Activated CD4-positive, alpha-beta T cell treated with anti-CD3 and anti-CD28 coated beads, Interleukin-2, amount 50 U/mL, for 1 hour (primary cell): ENCODE results near the gene GDPD4.
"Not testable (repeated sequence)": the region's sequence is repeated elsewhere in the genome, so short reads cannot be mapped to it uniquely, and the experiment has no call there.

Experiments used
- DNase-seq: peaks from one replicate; pipeline ENCODE4 v3.0.0-alpha.2; 2020

The GDPD4 gene

GRCh38 chr11:77301510-77301909 is at the start of gene GDPD4:
Gene GDPD4 (minus strand): TSS chr11:77301686. CDS start chr11:77285137, 16,549 bp downstream.
- DNase-seq: no peak

- DNase-seq: no peak
Observed at GRCh38 chr11:77347948-77348347, 46.5 kb upstream of the GDPD4 start.

GRCh38 chr11:77346906-77347603 is 45.6 kb upstream of the GDPD4 start:
- no peak for DNase-seq

- no peak for DNase-seq
Observed at GRCh38 chr11:77345621-77346020, 44.1 kb upstream of the GDPD4 start.

GRCh38 chr11:77340501-77340900 is 39.0 kb upstream of the GDPD4 start:
- no peak for DNase-seq

- no peak for DNase-seq
Observed at GRCh38 chr11:77332259-77332658, 30.8 kb upstream of the GDPD4 start.

GRCh38 chr11:77325159-77325558 is 23.7 kb upstream of the GDPD4 start:
- no peak for DNase-seq

- DNase-seq: no peak
Observed at GRCh38 chr11:77324508-77324907, 23.0 kb upstream of the GDPD4 start.

- DNase-seq: no peak
Observed at GRCh38 chr11:77322926-77323590, 21.6 kb upstream of the GDPD4 start.

- DNase-seq: no peak
Observed at GRCh38 chr11:77322506-77322905, 21.0 kb upstream of the GDPD4 start.

- no peak for DNase-seq
Observed at GRCh38 chr11:77320351-77320750, 18.9 kb upstream of the GDPD4 start.

- DNase-seq: no peak
Observed at GRCh38 chr11:77318600-77318999, 17.1 kb upstream of the GDPD4 start.

- DNase-seq: no peak
Observed at GRCh38 chr11:77316733-77317342, 15.4 kb upstream of the GDPD4 start.

GRCh38 chr11:77312107-77312506 is 10.6 kb upstream of the GDPD4 start:
- DNase-seq: no peak

- DNase-seq: no peak
Observed at GRCh38 chr11:77311701-77312100, 10.2 kb upstream of the GDPD4 start.

GRCh38 chr11:77310721-77311120 is 9.2 kb upstream of the GDPD4 start:
- no peak for DNase-seq

- DNase-seq: no peak
Observed at GRCh38 chr11:77309401-77310085, 8.1 kb upstream of the GDPD4 start.

GRCh38 chr11:77308838-77309237 is 7.4 kb upstream of the GDPD4 start:
- DNase-seq: no peak

- DNase-seq: no peak
Observed at GRCh38 chr11:77303328-77303727, 1.8 kb upstream of the GDPD4 start.

GRCh38 chr11:77302752-77303151 is 1.3 kb upstream of the GDPD4 start:
- DNase-seq: no peak

- no peak for DNase-seq
Observed at GRCh38 chr11:77300695-77301094, 791 bp downstream of the GDPD4 start.

- DNase-seq: not testable (repeated sequence)
Observed at GRCh38 chr11:77300028-77300427, 1.5 kb downstream of the GDPD4 start.

GRCh38 chr11:77299528-77299993 is 1.9 kb downstream of the GDPD4 start:
- DNase-seq: no peak

- no peak for DNase-seq
Observed at GRCh38 chr11:77294040-77294439, 7.4 kb downstream of the GDPD4 start.
